GM12878 (cell line): ENCODE measurements around the gene EFNA3.

Experiments
- CTCF ChIP-seq, 3 experiments: IDR thresholded peaks in 2 of 3; conservative IDR thresholded peaks in 1 of 3; 2 replicates each; pipeline ENCODE4 v1.5.1; 2011; ENCODE audit warnings: low read depth in 3 of 3, low read length in 3 of 3, mild to moderate bottlenecking in 3 of 3, control low read depth in 2 of 3, moderate library complexity in 2 of 3, inconsistent platforms in 1 of 3, mixed read lengths in 1 of 3; ENCODE audit not compliant: control insufficient read depth in 2 of 3, insufficient read depth in 1 of 3; ENCODE audit errors: extremely low read depth in 1 of 3
- POLR2AphosphoS2 ChIP-seq: IDR thresholded peaks from 2 replicates; pipeline ENCODE4 v1.6.1; 2011; ENCODE audit warnings: low read depth, mild to moderate bottlenecking, low read length, improper control_type of control experiment, moderate library complexity
- SMC3 ChIP-seq: IDR thresholded peaks from 2 replicates; pipeline ENCODE4 v1.6.1; 2011; ENCODE audit warnings: low read length, improper control_type of control experiment, borderline replicate concordance

DNA sequence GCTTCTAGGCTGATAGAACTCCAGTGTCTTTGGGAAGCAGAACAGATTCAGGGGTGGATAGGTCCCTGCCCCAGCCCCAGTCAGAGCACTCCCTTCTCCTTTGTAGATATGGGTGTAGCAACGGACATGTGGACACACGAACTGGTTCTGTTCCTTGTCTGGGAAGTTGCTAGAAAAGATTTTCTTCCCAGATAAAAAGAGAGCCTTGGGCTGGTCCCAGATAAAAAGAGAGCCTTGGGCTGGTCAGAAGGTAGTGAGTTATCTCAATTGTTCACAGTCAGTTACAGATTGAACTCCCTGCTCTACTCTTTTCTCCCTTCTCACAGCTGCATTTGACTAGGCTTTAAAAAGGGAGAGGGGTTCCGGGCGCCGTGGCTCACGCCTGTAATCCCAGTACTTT lies 41.6 kb downstream of the EFNA3 start:
- TF ChIP-seq CTCF (IDR thresholded peaks at IDR 0.05 in 2 of 3, conservative IDR thresholded peaks at IDR 0.05 in 1 of 3; ENCODE audit: control insufficient read depth in 2 of 3, extremely low read depth in 1 of 3, insufficient read depth in 1 of 3, low read depth in 3 of 3, low read length in 3 of 3) (no peak), POLR2AphosphoS2 (no peak), SMC3 (no peak)
